ENCODE data around the gene ZNF438. TPM values are rescaled to one million over a fixed set of nuclear protein-coding genes. Genes with fewer than 3 reads are reported as not detected.

The ZNF438 gene
- total and polyA plus RNA-seq, 7 experiments from 2014 or later = 3.9 to 9.4 (median 4.2) TPM

- H3K27me3 Mint-ChIP-seq = peaks cover 0 to 26% (median 19%) of the 10 kb centered on the region in 5 donors
- Histone ChIP-seq H3K9me3 (ENCODE audit: control insufficient read depth in 2 of 3, low read length in 3 of 3) (no peaks in the 10 kb centered on the region), H3K4me1 (ENCODE audit: control insufficient read depth in 2 of 2, insufficient read depth in 2 of 2, low read length in 2 of 2) (no peaks in the 10 kb centered on the region), H3K4me3 (ENCODE audit: low read length) (no peak overlapping the region), H3K27ac (ENCODE audit: low read depth, low read length) (no peak overlapping the region), H3K27me3 (ENCODE audit: control insufficient read depth in 2 of 2, insufficient read depth in 2 of 2, low read length in 2 of 2) (no peaks in the 10 kb centered on the region), H3K36me3 (ENCODE audit: control insufficient read depth in 2 of 3, insufficient read depth in 3 of 3, low read length in 3 of 3) (no peaks in the 10 kb centered on the region)
- peaks cover 0 to 4% (median 0%) of the 10 kb centered on the region in 11 donors for H3K9me3 Mint-ChIP-seq
- intact Hi-C loops (cut with micrococcal nuclease) = no loop called here
- POLR2A ChIA-PET = no interaction called here
- ATAC-seq = no peak
- CTCF ChIA-PET = interaction anchor here (0.6 to 1.4 kb wide), 2 partner anchors 10 to 19 kb away, joined by 4 to 5 read pairs; no protein-coding TSS in a partner anchor
- H3K27ac Mint-ChIP-seq = no peak overlapping the region
- H3K4me3 Mint-ChIP-seq = no peak overlapping the region
- peaks cover 0 to 4% (median 0%) of the 10 kb centered on the region in 5 donors for H3K36me3 Mint-ChIP-seq
- DNase-seq = no peak
- peaks cover 0 to 4% (median 0%) of the 10 kb centered on the region in 7 donors for H3K4me1 Mint-ChIP-seq
Measured at GRCh38 chr10:31073211-31073610, 41.5 kb upstream of the ZNF438 start.

- DNase-seq (no peak), ATAC-seq (no peak)
- H3K27ac ChIP-seq (ENCODE audit: low read depth, low read length) = no peak overlapping the region
- no peaks in the 10 kb centered on the region for H3K27me3 ChIP-seq (ENCODE audit: control insufficient read depth in 2 of 2, insufficient read depth in 2 of 2, low read length in 2 of 2)
- ChIA-PET POLR2A (no interaction called here), CTCF (interaction anchor here (1.4 kb wide), 1 partner anchor 11 kb away, joined by 5 read pairs; no protein-coding TSS in a partner anchor)
- H3K4me3 ChIP-seq (ENCODE audit: low read length) = no peak overlapping the region
- Mint-ChIP-seq H3K36me3 (peaks cover 0 to 4% (median 0%) of the 10 kb centered on the region in 5 donors), H3K9me3 (peaks cover 0 to 7% (median 0%) of the 10 kb centered on the region in 11 donors), H3K4me1 (peaks cover 0 to 4% (median 0%) of the 10 kb centered on the region in 7 donors), H3K4me3 (no peak overlapping the region), H3K27me3 (peaks cover 0 to 26% (median 22%) of the 10 kb centered on the region in 5 donors), H3K27ac (no peak overlapping the region)
- intact Hi-C loops (cut with micrococcal nuclease) = no loop called here
- no peaks in the 10 kb centered on the region for H3K36me3 ChIP-seq (ENCODE audit: control insufficient read depth in 2 of 3, insufficient read depth in 3 of 3, low read length in 3 of 3)
- H3K4me1 ChIP-seq (ENCODE audit: control insufficient read depth in 2 of 2, insufficient read depth in 2 of 2, low read length in 2 of 2) = no peaks in the 10 kb centered on the region
- H3K9me3 ChIP-seq (ENCODE audit: control insufficient read depth in 2 of 3, low read length in 3 of 3) = no peaks in the 10 kb centered on the region
Measured at GRCh38 chr10:31072451-31072850, 40.8 kb upstream of the ZNF438 start.

DNA sequence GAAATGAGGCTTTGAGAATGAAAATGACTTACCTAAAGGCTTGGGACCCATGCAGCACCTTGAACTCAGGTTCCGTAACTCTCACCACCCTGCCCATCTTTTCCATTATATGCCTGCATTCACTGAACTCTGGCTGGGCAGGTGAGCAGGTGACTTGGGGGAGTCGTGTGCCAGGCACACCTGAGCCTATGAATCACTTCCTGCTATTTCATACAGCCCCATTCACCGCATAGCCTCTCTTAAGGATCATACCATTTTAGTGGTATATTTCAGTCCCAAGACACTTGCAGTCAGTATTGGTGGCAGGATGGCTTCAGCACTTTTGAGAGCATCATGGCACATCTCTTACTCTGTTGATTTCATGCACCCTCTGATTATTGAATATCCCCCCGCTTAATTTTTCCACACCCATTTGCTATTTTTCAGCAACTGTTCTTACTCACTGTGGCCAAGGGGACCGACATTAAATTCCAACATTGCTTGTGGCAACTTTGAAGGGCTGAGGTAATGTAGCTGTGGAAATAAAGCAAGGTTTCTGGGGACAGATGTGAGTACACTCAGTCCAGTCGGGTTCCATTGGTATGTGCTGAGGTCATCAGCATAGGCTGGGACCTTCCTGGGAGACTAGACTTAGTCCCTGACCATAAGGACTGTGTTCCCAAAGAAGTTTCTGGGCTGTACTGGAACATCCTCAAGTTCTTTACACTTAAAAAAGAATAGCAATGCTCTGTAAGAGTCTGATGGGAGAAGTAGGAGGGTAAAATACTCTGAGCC lies 39.8 kb upstream of the ZNF438 start:
- no peaks in the 10 kb centered on the region for H3K9me3 ChIP-seq (ENCODE audit: control insufficient read depth in 2 of 3, low read length in 3 of 3)
- CTCF ChIA-PET = interaction anchor here (1.4 kb wide), 1 partner anchor 12 kb away, joined by 5 read pairs; no protein-coding TSS in a partner anchor
- peaks cover 0 to 30% (median 23%) of the 10 kb centered on the region in 5 donors for H3K27me3 Mint-ChIP-seq

GRCh38 chr10:31070691-31071090 lies 39.0 kb upstream of the ZNF438 start:
- Mint-ChIP-seq H3K36me3 (no peaks in the 10 kb centered on the region), H3K9me3 (peaks cover 0 to 3% (median 0%) of the 10 kb centered on the region in 11 donors), H3K4me1 (peaks cover 0 to 4% (median 0%) of the 10 kb centered on the region in 7 donors), H3K27ac (no peak overlapping the region), H3K4me3 (no peak overlapping the region), H3K27me3 (peaks cover 0 to 31% (median 23%) of the 10 kb centered on the region in 5 donors)
- ATAC-seq = no peak
- no peak for DNase-seq
- Histone ChIP-seq H3K9me3 (ENCODE audit: control insufficient read depth in 2 of 3, low read length in 3 of 3) (no peaks in the 10 kb centered on the region), H3K36me3 (ENCODE audit: control insufficient read depth in 2 of 3, insufficient read depth in 3 of 3, low read length in 3 of 3) (no peaks in the 10 kb centered on the region), H3K27me3 (ENCODE audit: control insufficient read depth in 2 of 2, insufficient read depth in 2 of 2, low read length in 2 of 2) (no peaks in the 10 kb centered on the region), H3K4me3 (ENCODE audit: low read length) (no peak overlapping the region), H3K4me1 (ENCODE audit: control insufficient read depth in 2 of 2, insufficient read depth in 2 of 2, low read length in 2 of 2) (no peaks in the 10 kb centered on the region), H3K27ac (ENCODE audit: low read depth, low read length) (no peak overlapping the region)
- POLR2A ChIA-PET = interaction anchor here (0.6 kb wide), 1 partner anchor 82 kb away, joined by 3 read pairs; no protein-coding TSS in a partner anchor
- CTCF ChIA-PET = no interaction called here
- intact Hi-C loops (cut with micrococcal nuclease) = no loop called here

More for the DNA sequence above, 39.8 kb upstream of the ZNF438 start:
- intact Hi-C loops (cut with micrococcal nuclease) = no loop called here
- Histone ChIP-seq H3K27me3 (ENCODE audit: control insufficient read depth in 2 of 2, insufficient read depth in 2 of 2, low read length in 2 of 2) (no peaks in the 10 kb centered on the region), H3K4me1 (ENCODE audit: control insufficient read depth in 2 of 2, insufficient read depth in 2 of 2, low read length in 2 of 2) (no peaks in the 10 kb centered on the region), H3K36me3 (ENCODE audit: control insufficient read depth in 2 of 3, insufficient read depth in 3 of 3, low read length in 3 of 3) (no peaks in the 10 kb centered on the region), H3K27ac (ENCODE audit: low read depth, low read length) (no peak overlapping the region), H3K4me3 (ENCODE audit: low read length) (no peak overlapping the region)
- peaks cover 0 to 4% (median 0%) of the 10 kb centered on the region in 7 donors for H3K4me1 Mint-ChIP-seq
- peaks cover 0 to 3% (median 0%) of the 10 kb centered on the region in 11 donors for H3K9me3 Mint-ChIP-seq
- POLR2A ChIA-PET = interaction anchor here (0.6 kb wide), 1 partner anchor 82 kb away, joined by 3 read pairs; no protein-coding TSS in a partner anchor
- DNase-seq = no peak
- H3K4me3 Mint-ChIP-seq = no peak overlapping the region
- H3K36me3 Mint-ChIP-seq = no peaks in the 10 kb centered on the region
- ATAC-seq = no peak
- H3K27ac Mint-ChIP-seq = no peak overlapping the region

- ATAC-seq = no peak
- H3K4me1 Mint-ChIP-seq = peaks cover 0 to 4% (median 0%) of the 10 kb centered on the region in 7 donors
- Histone ChIP-seq H3K9me3 (ENCODE audit: control insufficient read depth in 2 of 3, low read length in 3 of 3) (no peaks in the 10 kb centered on the region), H3K4me1 (ENCODE audit: control insufficient read depth in 2 of 2, insufficient read depth in 2 of 2, low read length in 2 of 2) (no peaks in the 10 kb centered on the region), H3K27me3 (ENCODE audit: control insufficient read depth in 2 of 2, insufficient read depth in 2 of 2, low read length in 2 of 2) (peaks cover 0 to 4% of the 10 kb centered on the region in 2 donors), H3K27ac (ENCODE audit: low read depth, low read length) (no peak overlapping the region), H3K36me3 (ENCODE audit: control insufficient read depth in 2 of 3, insufficient read depth in 3 of 3, low read length in 3 of 3) (no peaks in the 10 kb centered on the region), H3K4me3 (ENCODE audit: low read length) (no peak overlapping the region)
- no peak for DNase-seq
- H3K27me3 Mint-ChIP-seq = peaks cover 0 to 31% (median 27%) of the 10 kb centered on the region in 5 donors
- H3K36me3 Mint-ChIP-seq = no peaks in the 10 kb centered on the region
- no peak overlapping the region for H3K27ac Mint-ChIP-seq
- ChIA-PET CTCF (no interaction called here), POLR2A (no interaction called here)
- intact Hi-C loops (cut with micrococcal nuclease) = no loop called here
- peaks cover 0 to 3% (median 0%) of the 10 kb centered on the region in 11 donors for H3K9me3 Mint-ChIP-seq
- H3K4me3 Mint-ChIP-seq = no peak overlapping the region
Measured at GRCh38 chr10:31070025-31070424, 38.4 kb upstream of the ZNF438 start.

GRCh38 chr10:31069411-31069810 lies 37.7 kb upstream of the ZNF438 start:
- ChIA-PET CTCF (no interaction called here), POLR2A (no interaction called here)
- Histone ChIP-seq H3K4me1 (ENCODE audit: control insufficient read depth in 2 of 2, insufficient read depth in 2 of 2, low read length in 2 of 2) (no peaks in the 10 kb centered on the region), H3K9me3 (ENCODE audit: control insufficient read depth in 2 of 3, low read length in 3 of 3) (no peaks in the 10 kb centered on the region), H3K4me3 (ENCODE audit: low read length) (no peak overlapping the region), H3K36me3 (ENCODE audit: control insufficient read depth in 2 of 3, insufficient read depth in 3 of 3, low read length in 3 of 3) (no peaks in the 10 kb centered on the region), H3K27me3 (ENCODE audit: control insufficient read depth in 2 of 2, insufficient read depth in 2 of 2, low read length in 2 of 2) (peaks cover 0 to 4% of the 10 kb centered on the region in 2 donors), H3K27ac (ENCODE audit: low read depth, low read length) (no peak overlapping the region)
- DNase-seq = no peak
- peaks cover 4 to 32% (median 31%) of the 10 kb centered on the region in 5 donors for H3K27me3 Mint-ChIP-seq
- no peak overlapping the region for H3K27ac Mint-ChIP-seq
- no peak overlapping the region for H3K4me3 Mint-ChIP-seq
- intact Hi-C loops (cut with micrococcal nuclease) = no loop called here
- H3K9me3 Mint-ChIP-seq = peaks cover 0 to 3% (median 0%) of the 10 kb centered on the region in 11 donors
- H3K36me3 Mint-ChIP-seq = no peaks in the 10 kb centered on the region
- no peak for ATAC-seq
- peaks cover 0 to 4% (median 0%) of the 10 kb centered on the region in 7 donors for H3K4me1 Mint-ChIP-seq

Data from naive thymus-derived CD4-positive, alpha-beta T cell (primary cell).